NCI-H1930 (cell line): ENCODE measurements around the gene KIDINS220.

ENCODE experiments used
- DNase-seq, 2 experiments: peaks; one replicate each; lab custom pipeline; 2025; lab: John Stamatoyannopoulos, UW

Gene KIDINS220

GRCh38 chr2:8805278-8806210, 31.9 kb downstream of the KIDINS220 start:
- no peak for DNase-seq

- no peak for DNase-seq
These were observed 33.6 kb downstream of the KIDINS220 start for GRCh38 chr2:8803658-8804379.

GRCh38 chr2:8802741-8803140, 34.7 kb downstream of the KIDINS220 start:
- DNase-seq, result no peak

- DNase-seq, result no peak
These were observed 36.6 kb downstream of the KIDINS220 start for GRCh38 chr2:8800821-8801220.

GRCh38 chr2:8800218-8800617, 37.2 kb downstream of the KIDINS220 start:
- no peak for DNase-seq

- DNase-seq, result no peak
These were observed 38.4 kb downstream of the KIDINS220 start for GRCh38 chr2:8799004-8799403.

- no peak for DNase-seq
These were observed 39.0 kb downstream of the KIDINS220 start for GRCh38 chr2:8798393-8798792.

- no peak for DNase-seq
These were observed 39.7 kb downstream of the KIDINS220 start for GRCh38 chr2:8797682-8798081.

- no peak for DNase-seq
These were observed 40.4 kb downstream of the KIDINS220 start for GRCh38 chr2:8796878-8797550.

- no peak for DNase-seq
These were observed 41.0 kb downstream of the KIDINS220 start for GRCh38 chr2:8796315-8796848.

GRCh38 chr2:8794923-8795825, 42.2 kb downstream of the KIDINS220 start:
- DNase-seq, result no peak

- DNase-seq, result no peak
These were observed 46.7 kb downstream of the KIDINS220 start for GRCh38 chr2:8790739-8791162.

- DNase-seq, result no peak
These were observed 51.0 kb downstream of the KIDINS220 start for GRCh38 chr2:8786463-8786862.

GRCh38 chr2:8779795-8780671, 57.4 kb downstream of the KIDINS220 start:
- no peak for DNase-seq

- DNase-seq, result no peak
These were observed 63.0 kb downstream of the KIDINS220 start for GRCh38 chr2:8774371-8774770.

GRCh38 chr2:8767324-8767723, 70.1 kb downstream of the KIDINS220 start:
- peak in 1 of 2 experiments; percentile 33 for DNase-seq

- peak in 1 of 2 experiments; percentile 11 for DNase-seq
These were observed 75.8 kb downstream of the KIDINS220 start for GRCh38 chr2:8761529-8762164.

GRCh38 chr2:8756716-8757115, 80.7 kb downstream of the KIDINS220 start:
- no peak for DNase-seq

GRCh38 chr2:8756230-8756629, 81.2 kb downstream of the KIDINS220 start:
- no peak for DNase-seq
